BE2C (cell line): Measurements from ENCODE around the gene ARHGAP26. TPM values are rescaled to one million over a fixed set of nuclear protein-coding genes. Genes with fewer than 3 reads are reported as not detected.

Experiments
- DNase-seq: peaks from one replicate; pipeline ENCODE4 v3.0.0-alpha.2; 2020
- H3K27me3 ChIP-seq: fragments of 250-450 bp; sonication (Bioruptor Pico); 2 replicates; pipeline ENCODE4 v1.5.1; 2020; ENCODE audit warnings: mild to moderate bottlenecking
- H3K36me3 ChIP-seq: fragments of 250-450 bp; sonication (Bioruptor Pico); 2 replicates; pipeline ENCODE4 v1.5.1; 2020; ENCODE audit warnings: mild to moderate bottlenecking
- H3K4me1 ChIP-seq: fragments of 250-450 bp; sonication (Bioruptor Pico); 2 replicates; pipeline ENCODE4 v1.5.1; 2020
- H3K4me3 ChIP-seq: 2 replicates; pipeline ENCODE4 v1.5.1; 2011; ENCODE audit warnings: low read depth, low read length
- H3K9me3 ChIP-seq: fragments of 250-450 bp; sonication (Bioruptor Pico); 2 replicates; pipeline ENCODE4 v1.5.1; 2020
- CTCF ChIP-seq: IDR thresholded peaks from 2 replicates; pipeline ENCODE4 v1.5.1; 2012; ENCODE audit warnings: mild to moderate bottlenecking, low read depth, low read length
- polyA plus RNA-seq: library from polyadenylated mRNA; unstranded; fragments of >200 nt; gene quantifications from one replicate; pipeline ENCODE4 v1.2.1, GENCODE V29; 2012; ENCODE audit warnings: low read depth, missing spikeins; ENCODE audit not compliant: insufficient read length, insufficient read depth

The ARHGAP26 gene
- 4.3 TPM for polyA plus RNA-seq

GRCh38 chr5:142769793-142770649 lies at the start of gene ARHGAP26:
TSS of gene ARHGAP26 (plus strand) at chr5:142770377. CDS start at chr5:142770762, 385 bp downstream.
- Histone ChIP-seq H3K9me3 (no peaks in the 10 kb centered on the region), H3K4me1 (no peaks in the 10 kb centered on the region)
- DNase-seq, result peak; percentile 99

GRCh38 chr5:142720641-142721271 lies 49.4 kb upstream of the ARHGAP26 start:
- peak; percentile 18; the same call in 1 of the 2 replicates for TF ChIP-seq CTCF
- Histone ChIP-seq H3K4me3 (no peak overlapping the region; the same call in 1 of the 2 replicates), H3K27me3 (no peaks in the 10 kb centered on the region), H3K4me1 (peaks cover 15% of the 10 kb centered on the region), H3K9me3 (no peaks in the 10 kb centered on the region), H3K36me3 (no peaks in the 10 kb centered on the region)
- DNase-seq, result peak; percentile 55

More at GRCh38 chr5:142769793-142770649, at the start of gene ARHGAP26:
- peak within 1 kb of the TSS; percentile 89 for H3K4me3 ChIP-seq
- 0 out of 2 replicates have a peak, but pooled peaks cover 2% of the 10 kb centered on the region for H3K27me3 ChIP-seq
- TF ChIP-seq CTCF, result peak; percentile 28
- H3K36me3 ChIP-seq, result no peaks in the 10 kb centered on the region

GRCh38 chr5:142722146-142722545 lies 48.0 kb upstream of the ARHGAP26 start:
- H3K9me3 ChIP-seq, result no peaks in the 10 kb centered on the region
- DNase-seq, result no peak
- H3K27me3 ChIP-seq, result no peaks in the 10 kb centered on the region
- H3K4me1 ChIP-seq, result peaks cover 14% of the 10 kb centered on the region
- H3K36me3 ChIP-seq, result no peaks in the 10 kb centered on the region
- no peak for TF ChIP-seq CTCF
- H3K4me3 ChIP-seq, result no peak overlapping the region

GRCh38 chr5:142722896-142723295 lies 47.3 kb upstream of the ARHGAP26 start:
- H3K4me3 ChIP-seq, result no peak overlapping the region
- TF ChIP-seq CTCF, result no peak

GRCh38 chr5:142724821-142725220 lies 45.4 kb upstream of the ARHGAP26 start:
- no peak for TF ChIP-seq CTCF
- Histone ChIP-seq H3K27me3 (no peaks in the 10 kb centered on the region), H3K4me3 (no peak overlapping the region), H3K4me1 (peaks cover 8% of the 10 kb centered on the region; the same call in 1 of the 2 replicates), H3K9me3 (no peaks in the 10 kb centered on the region), H3K36me3 (no peaks in the 10 kb centered on the region)
- DNase-seq, result no peak

More at GRCh38 chr5:142722896-142723295, 47.3 kb upstream of the ARHGAP26 start:
- no peak for DNase-seq
- Histone ChIP-seq H3K36me3 (no peaks in the 10 kb centered on the region), H3K4me1 (peaks cover 8% of the 10 kb centered on the region; the same call in 1 of the 2 replicates), H3K9me3 (no peaks in the 10 kb centered on the region), H3K27me3 (no peaks in the 10 kb centered on the region)
